GM18858 (cell line): Measurements from ENCODE around the gene POTEC.
"Not testable (repeated sequence)": the region's sequence is repeated elsewhere in the genome, so short reads cannot be mapped to it uniquely, and the experiment has no call there.

ENCODE experiments used
- ATAC-seq: cut with Tn5 transposase; IDR thresholded peaks from one replicate; pipeline ENCODE4 v1.9.1; 2021; ENCODE audit not compliant: unreplicated experiment

The POTEC gene

GRCh38 chr18:14543446-14543964 lies at the start of gene POTEC:
POTEC (minus strand) TSS chr18:14543600; CDS start chr18:14543146, 454 bp downstream.
- ATAC-seq = not testable (repeated sequence)

GRCh38 chr18:14577971-14578370 lies 34.6 kb upstream of the POTEC start:
- no peak for ATAC-seq

GRCh38 chr18:14559502-14559901 lies 16.1 kb upstream of the POTEC start:
- ATAC-seq = not testable (repeated sequence)

- ATAC-seq = not testable (repeated sequence)
Measured at GRCh38 chr18:14531659-14532058, 11.7 kb downstream of the POTEC start.

DNA sequence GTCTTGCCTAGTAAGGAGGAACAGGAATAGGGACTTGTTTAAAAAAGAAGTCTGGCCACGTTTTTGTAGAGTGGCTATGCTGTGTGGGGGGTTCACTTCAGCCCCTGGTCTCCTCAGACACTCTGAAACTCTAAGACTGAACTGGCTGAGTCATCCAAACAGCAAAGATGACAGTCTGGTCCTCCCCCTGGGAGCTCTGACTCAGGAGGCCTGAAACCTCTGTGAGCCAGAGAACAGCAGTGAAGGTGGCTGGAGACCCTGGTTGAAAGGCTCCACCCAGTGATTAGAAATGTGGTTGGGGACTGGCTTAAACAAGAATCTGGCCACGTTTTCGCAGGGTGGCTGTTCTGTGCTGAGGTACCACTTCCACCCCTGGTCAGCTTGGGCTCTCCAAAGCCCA lies 32.7 kb downstream of the POTEC start:
- ATAC-seq = not testable (repeated sequence)

GRCh38 chr18:14503691-14504090 lies 39.7 kb downstream of the POTEC start:
- not testable (repeated sequence) for ATAC-seq

GRCh38 chr18:14501894-14502293 lies 41.5 kb downstream of the POTEC start:
- not testable (repeated sequence) for ATAC-seq

- ATAC-seq = not testable (repeated sequence)
Measured at GRCh38 chr18:14489256-14490014, 54.0 kb downstream of the POTEC start.

- ATAC-seq = not testable (repeated sequence)
Measured at GRCh38 chr18:14488789-14489188, 54.6 kb downstream of the POTEC start.

DNA sequence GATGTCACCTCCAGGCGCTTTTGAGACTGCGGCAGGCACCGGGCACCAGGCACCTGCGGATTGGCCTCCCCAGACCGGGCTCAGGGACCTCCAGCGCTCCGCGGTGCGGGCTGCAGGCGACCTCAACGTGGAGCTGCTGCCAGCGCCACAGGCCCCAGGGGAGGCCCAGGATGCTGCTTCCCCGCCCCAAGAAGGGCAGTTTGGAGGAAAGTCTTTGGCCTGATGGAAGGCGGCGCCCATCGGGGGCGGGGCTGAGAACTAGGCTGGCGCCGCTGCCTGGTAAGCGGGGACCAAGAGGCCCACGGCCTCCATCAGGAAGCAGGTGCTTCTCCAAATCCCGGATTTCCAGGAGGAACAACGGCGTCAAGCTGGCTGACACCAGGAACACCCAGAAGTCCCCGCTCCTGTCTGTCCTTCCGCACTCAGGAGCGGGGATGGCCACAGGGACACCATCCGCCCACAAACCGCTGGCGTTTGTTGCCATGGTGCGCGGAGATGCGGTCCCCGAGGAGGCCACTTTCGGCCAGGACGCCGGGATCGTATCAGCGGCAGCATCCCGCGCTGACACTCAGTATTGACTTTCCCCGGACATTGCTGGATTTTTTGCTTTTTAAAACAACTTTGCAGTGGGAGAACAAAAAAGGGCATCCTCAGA lies 56.3 kb downstream of the POTEC start:
- not testable (repeated sequence) for ATAC-seq

DNA sequence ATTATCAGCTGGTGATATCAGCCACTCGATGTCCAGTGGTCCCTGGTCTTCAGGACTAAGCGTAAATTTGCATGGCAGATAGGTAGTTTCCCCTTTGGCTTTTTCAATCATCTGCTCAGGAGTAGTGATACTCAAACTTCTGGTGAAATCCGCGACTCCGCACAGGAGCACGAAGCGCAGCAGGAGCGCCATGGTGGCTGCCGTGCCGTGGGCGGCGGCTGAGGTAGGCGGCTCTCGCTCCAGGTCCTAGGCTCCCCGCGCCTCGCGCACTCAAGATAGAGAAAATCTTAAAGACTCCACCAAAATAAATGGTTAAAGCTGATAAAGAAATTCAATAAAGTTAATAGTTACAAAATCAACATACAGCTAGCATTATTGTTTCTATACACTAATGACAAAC lies 64.3 kb downstream of the POTEC start:
- ATAC-seq = not testable (repeated sequence)

- ATAC-seq = not testable (repeated sequence)
Measured at GRCh38 chr18:14475520-14475919, 67.9 kb downstream of the POTEC start.

DNA sequence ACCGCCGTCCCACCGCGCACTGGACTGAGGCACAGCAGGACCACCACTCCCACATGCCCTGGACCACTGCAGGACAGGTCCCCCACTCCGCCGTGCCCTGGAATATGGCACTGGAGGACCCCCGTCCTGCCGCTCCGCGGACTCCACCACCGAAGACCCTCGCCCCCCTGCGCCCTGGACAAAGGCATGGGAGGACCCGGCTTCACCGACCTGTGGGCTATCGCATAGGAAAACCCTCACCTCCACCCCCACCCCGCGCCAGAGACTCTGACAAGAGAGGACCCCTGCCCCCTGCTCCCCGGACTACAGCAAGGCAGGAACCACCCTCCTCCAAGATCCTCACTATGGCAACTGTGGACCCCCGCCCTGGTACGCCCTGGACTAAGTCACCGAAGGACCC lies 68.6 kb downstream of the POTEC start:
- not testable (repeated sequence) for ATAC-seq

GRCh38 chr18:14474007-14474720 lies 69.2 kb downstream of the POTEC start:
- ATAC-seq = not testable (repeated sequence)

DNA sequence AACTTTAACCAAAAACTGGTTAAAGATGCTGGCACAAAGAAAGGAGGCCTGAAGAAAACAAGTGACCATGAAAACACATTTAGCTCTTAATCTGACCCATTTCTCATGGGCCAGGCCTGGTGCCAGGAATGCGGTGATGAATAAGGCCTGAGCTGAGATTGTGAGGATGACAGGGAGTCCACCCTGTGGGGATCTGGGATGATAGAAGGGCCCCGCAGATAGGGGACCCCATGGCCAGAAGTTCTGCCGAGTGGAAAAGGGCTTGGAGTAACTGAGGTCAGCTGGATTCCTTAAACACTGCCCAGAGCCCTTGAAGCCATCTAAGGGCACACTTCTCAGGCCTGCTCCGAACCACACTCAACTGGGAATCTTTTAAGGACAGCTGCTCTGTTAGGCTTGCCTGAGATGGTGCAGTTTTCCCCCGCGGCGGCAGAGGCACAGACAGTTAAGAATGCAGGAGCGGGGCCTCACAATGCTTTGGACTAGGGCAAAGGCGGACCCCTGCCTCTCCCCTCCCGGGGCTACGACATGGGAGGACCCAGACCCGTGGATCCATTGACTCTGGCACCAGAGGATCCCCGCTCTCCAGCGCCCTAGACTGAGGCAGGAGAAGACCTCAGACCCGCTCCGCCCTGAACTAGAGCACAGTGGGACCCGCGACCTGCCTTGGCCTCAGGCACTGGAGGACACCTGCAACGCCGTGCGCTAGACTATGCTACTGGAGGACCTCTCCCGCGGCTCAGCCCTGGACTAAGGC lies 70.0 kb downstream of the POTEC start:
- ATAC-seq = not testable (repeated sequence)

DNA sequence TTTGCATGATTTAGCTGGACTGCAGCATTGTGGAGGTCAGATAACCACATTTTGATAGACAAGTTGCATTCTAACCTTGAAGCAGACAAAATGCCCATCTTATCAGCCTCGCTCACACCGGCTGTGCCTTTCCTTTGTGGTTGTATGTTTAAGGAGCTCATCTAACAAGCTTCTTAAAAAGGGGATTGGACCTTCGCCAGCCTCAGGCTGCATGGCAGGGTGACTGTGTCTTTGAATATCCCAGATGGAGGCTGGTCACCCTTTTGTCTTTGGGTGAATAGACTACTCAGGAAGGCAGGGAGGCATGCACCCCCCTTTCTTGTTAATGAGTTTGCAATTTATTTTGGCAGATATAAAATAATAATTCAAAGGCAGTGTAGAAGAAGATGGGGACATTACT lies 72.1 kb downstream of the POTEC start:
- not testable (repeated sequence) for ATAC-seq

DNA sequence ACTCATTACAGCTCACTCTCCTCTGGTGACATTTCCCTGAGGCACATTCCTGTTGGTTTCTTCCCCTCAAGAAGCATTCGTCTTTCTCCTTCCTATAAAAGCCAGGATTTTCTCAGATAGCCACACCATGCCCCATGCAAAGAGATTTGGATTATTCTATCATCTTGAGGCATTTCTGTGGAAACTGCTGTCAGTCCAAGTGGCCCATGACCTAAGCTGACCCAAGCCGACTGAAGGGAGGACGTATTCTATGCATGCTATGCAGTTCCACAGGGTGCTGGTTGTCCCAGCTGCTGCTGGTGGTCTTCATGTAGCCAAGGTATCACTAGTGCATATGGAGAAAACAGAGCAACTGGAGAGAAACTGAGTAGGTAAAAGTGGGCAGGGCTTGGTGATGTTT lies 73.0 kb downstream of the POTEC start:
- ATAC-seq = not testable (repeated sequence)

GRCh38 chr18:14470046-14470445 lies 73.4 kb downstream of the POTEC start:
- not testable (repeated sequence) for ATAC-seq

DNA sequence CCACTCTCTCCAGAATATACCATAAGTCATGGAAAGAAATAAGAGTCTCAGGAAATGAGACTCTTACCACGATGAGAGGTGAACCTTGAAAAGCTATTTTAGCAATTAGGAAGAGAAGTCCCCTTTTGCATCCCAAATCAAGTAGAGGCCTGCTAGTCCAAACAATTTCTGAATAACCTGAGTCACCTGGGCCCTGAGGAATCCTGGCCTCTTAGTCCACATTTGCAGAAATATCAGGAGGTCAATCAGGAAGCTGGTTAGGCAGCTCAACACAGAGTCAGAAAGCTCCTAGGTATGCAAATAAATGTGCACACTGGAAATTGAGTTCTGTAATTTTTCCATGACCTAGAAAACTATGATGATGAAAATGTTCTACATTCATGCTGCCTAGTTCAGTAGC lies 77.4 kb downstream of the POTEC start:
- not testable (repeated sequence) for ATAC-seq
